ENCODE results near the gene L2HGDH. TPM values are rescaled to one million over a fixed set of nuclear protein-coding genes. Genes with fewer than 3 reads are reported as not detected.

The L2HGDH gene
- total and polyA plus RNA-seq, 9 of the 15 experiments (the other 6 are each of a cell fraction or from before 2014, with no cell fraction given), result 1.7 to 16.1 (median 10.5) TPM

DNA sequence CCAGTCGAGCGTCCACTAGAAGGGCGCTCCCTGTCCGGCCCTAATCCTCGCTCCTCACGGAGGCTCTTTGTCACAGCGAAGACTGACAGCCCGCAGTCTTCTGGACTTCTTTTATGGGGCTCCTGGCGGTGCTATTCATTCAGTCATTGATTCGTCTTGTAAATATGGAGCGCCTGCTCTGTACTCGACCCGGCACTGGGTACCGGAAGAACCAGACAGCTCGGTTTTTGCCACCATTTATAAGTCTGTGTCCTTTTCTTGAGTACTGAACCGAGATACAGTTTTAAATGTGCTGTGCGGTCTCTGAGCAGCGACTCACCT is 665 bp upstream of the L2HGDH start (continued):
- TF ChIP-seq, protein P1, sequence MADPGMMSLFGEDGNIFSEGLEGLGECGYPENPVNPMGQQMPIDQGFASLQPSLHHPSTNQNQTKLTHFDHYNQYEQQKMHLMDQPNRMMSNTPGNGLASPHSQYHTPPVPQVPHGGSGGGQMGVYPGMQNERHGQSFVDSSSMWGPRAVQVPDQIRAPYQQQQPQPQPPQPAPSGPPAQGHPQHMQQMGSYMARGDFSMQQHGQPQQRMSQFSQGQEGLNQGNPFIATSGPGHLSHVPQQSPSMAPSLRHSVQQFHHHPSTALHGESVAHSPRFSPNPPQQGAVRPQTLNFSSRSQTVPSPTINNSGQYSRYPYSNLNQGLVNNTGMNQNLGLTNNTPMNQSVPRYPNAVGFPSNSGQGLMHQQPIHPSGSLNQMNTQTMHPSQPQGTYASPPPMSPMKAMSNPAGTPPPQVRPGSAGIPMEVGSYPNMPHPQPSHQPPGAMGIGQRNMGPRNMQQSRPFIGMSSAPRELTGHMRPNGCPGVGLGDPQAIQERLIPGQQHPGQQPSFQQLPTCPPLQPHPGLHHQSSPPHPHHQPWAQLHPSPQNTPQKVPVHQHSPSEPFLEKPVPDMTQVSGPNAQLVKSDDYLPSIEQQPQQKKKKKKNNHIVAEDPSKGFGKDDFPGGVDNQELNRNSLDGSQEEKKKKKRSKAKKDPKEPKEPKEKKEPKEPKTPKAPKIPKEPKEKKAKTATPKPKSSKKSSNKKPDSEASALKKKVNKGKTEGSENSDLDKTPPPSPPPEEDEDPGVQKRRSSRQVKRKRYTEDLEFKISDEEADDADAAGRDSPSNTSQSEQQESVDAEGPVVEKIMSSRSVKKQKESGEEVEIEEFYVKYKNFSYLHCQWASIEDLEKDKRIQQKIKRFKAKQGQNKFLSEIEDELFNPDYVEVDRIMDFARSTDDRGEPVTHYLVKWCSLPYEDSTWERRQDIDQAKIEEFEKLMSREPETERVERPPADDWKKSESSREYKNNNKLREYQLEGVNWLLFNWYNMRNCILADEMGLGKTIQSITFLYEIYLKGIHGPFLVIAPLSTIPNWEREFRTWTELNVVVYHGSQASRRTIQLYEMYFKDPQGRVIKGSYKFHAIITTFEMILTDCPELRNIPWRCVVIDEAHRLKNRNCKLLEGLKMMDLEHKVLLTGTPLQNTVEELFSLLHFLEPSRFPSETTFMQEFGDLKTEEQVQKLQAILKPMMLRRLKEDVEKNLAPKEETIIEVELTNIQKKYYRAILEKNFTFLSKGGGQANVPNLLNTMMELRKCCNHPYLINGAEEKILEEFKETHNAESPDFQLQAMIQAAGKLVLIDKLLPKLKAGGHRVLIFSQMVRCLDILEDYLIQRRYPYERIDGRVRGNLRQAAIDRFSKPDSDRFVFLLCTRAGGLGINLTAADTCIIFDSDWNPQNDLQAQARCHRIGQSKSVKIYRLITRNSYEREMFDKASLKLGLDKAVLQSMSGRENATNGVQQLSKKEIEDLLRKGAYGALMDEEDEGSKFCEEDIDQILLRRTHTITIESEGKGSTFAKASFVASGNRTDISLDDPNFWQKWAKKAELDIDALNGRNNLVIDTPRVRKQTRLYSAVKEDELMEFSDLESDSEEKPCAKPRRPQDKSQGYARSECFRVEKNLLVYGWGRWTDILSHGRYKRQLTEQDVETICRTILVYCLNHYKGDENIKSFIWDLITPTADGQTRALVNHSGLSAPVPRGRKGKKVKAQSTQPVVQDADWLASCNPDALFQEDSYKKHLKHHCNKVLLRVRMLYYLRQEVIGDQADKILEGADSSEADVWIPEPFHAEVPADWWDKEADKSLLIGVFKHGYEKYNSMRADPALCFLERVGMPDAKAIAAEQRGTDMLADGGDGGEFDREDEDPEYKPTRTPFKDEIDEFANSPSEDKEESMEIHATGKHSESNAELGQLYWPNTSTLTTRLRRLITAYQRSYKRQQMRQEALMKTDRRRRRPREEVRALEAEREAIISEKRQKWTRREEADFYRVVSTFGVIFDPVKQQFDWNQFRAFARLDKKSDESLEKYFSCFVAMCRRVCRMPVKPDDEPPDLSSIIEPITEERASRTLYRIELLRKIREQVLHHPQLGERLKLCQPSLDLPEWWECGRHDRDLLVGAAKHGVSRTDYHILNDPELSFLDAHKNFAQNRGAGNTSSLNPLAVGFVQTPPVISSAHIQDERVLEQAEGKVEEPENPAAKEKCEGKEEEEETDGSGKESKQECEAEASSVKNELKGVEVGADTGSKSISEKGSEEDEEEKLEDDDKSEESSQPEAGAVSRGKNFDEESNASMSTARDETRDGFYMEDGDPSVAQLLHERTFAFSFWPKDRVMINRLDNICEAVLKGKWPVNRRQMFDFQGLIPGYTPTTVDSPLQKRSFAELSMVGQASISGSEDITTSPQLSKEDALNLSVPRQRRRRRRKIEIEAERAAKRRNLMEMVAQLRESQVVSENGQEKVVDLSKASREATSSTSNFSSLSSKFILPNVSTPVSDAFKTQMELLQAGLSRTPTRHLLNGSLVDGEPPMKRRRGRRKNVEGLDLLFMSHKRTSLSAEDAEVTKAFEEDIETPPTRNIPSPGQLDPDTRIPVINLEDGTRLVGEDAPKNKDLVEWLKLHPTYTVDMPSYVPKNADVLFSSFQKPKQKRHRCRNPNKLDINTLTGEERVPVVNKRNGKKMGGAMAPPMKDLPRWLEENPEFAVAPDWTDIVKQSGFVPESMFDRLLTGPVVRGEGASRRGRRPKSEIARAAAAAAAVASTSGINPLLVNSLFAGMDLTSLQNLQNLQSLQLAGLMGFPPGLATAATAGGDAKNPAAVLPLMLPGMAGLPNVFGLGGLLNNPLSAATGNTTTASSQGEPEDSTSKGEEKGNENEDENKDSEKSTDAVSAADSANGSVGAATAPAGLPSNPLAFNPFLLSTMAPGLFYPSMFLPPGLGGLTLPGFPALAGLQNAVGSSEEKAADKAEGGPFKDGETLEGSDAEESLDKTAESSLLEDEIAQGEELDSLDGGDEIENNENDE (IDR thresholded peaks at IDR 0.05; ENCODE audit: low read depth, low read length), result no peak
- TF ChIP-seq ELF4 (CRISPR knock-in tag; IDR thresholded peaks at IDR 0.05) (no peak), SREBF2 (CRISPR knock-in tag; IDR thresholded peaks at IDR 0.05) (no peak), ERF (CRISPR knock-in tag; IDR thresholded peaks at IDR 0.05) (no peak), CBFA2T3 (IDR thresholded peaks at IDR 0.05) (no peak), SPI1 (IDR thresholded peaks at IDR 0.05; ENCODE audit: borderline replicate concordance, low read depth, low read length) (no peak), DIDO1 (tag; IDR thresholded peaks at IDR 0.05; ENCODE audit: low read depth) (no peak), KAT8 (IDR thresholded peaks at IDR 0.05; ENCODE audit: low read depth) (no peak), RBM17 (IDR thresholded peaks at IDR 0.05; ENCODE audit: borderline replicate concordance, low read depth, low read length) (no peak), SMARCB1 (IDR thresholded peaks at IDR 0.05; ENCODE audit: insufficient read length, low read depth) (no peak), ZNF263 (CRISPR knock-in tag; IDR thresholded peaks at IDR 0.05; ENCODE audit: borderline replicate concordance) (no peak), PRPF4 (IDR thresholded peaks at IDR 0.05; ENCODE audit: insufficient read depth, low read depth, low read length, poor library complexity, severe bottlenecking) (no peak), ZNF121 (CRISPR knock-in tag; conservative IDR thresholded peaks at IDR 0.05) (no peak)
- TF ChIP-seq, protein P2, sequence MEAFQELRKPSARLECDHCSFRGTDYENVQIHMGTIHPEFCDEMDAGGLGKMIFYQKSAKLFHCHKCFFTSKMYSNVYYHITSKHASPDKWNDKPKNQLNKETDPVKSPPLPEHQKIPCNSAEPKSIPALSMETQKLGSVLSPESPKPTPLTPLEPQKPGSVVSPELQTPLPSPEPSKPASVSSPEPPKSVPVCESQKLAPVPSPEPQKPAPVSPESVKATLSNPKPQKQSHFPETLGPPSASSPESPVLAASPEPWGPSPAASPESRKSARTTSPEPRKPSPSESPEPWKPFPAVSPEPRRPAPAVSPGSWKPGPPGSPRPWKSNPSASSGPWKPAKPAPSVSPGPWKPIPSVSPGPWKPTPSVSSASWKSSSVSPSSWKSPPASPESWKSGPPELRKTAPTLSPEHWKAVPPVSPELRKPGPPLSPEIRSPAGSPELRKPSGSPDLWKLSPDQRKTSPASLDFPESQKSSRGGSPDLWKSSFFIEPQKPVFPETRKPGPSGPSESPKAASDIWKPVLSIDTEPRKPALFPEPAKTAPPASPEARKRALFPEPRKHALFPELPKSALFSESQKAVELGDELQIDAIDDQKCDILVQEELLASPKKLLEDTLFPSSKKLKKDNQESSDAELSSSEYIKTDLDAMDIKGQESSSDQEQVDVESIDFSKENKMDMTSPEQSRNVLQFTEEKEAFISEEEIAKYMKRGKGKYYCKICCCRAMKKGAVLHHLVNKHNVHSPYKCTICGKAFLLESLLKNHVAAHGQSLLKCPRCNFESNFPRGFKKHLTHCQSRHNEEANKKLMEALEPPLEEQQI (IDR thresholded peaks at IDR 0.05), result no peak
- TF ChIP-seq, protein P3, sequence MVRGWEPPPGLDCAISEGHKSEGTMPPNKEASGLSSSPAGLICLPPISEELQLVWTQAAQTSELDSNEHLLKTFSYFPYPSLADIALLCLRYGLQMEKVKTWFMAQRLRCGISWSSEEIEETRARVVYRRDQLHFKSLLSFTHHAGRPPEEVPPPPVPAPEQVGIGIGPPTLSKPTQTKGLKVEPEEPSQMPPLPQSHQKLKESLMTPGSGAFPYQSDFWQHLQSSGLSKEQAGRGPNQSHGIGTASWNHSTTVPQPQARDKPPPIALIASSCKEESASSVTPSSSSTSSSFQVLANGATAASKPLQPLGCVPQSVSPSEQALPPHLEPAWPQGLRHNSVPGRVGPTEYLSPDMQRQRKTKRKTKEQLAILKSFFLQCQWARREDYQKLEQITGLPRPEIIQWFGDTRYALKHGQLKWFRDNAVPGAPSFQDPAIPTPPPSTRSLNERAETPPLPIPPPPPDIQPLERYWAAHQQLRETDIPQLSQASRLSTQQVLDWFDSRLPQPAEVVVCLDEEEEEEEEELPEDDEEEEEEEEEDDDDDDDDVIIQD (CRISPR knock-in tag; IDR thresholded peaks at IDR 0.05), result no peak
